Body of pancreas (tissue), 4 donors: Measurements from ENCODE around the gene GNAI2. TPM values are rescaled to one million over a fixed set of nuclear protein-coding genes. Genes with fewer than 3 reads are reported as not detected.
"Not testable (repeated sequence)": the region's sequence is repeated elsewhere in the genome, so short reads cannot be mapped to it uniquely, and the experiment has no call there.

Source experiments
- ATAC-seq: fragments of 150-250 bp; one replicate; pipeline ENCODE4 v1.9.1; 2016
- DNase-seq, 4 donors: peaks; one replicate each; pipeline ENCODE4 v3.0.0-alpha.2; 2019
- H3K27ac ChIP-seq, 4 donors: fragments of 200-600 bp; sonication (generic); 1 replicate in 3 of 4; 2 replicates in 1 of 4; pipeline versions ENCODE4 v1.5.1 to v1.6.1; 2016 to 2019; ENCODE audit warnings: mild to moderate bottlenecking in 1 of 4, mixed read lengths in 1 of 4, moderate library complexity in 1 of 4
- H3K27me3 ChIP-seq, 2 donors: fragments of 200-600 bp; sonication (generic); one replicate each; pipeline ENCODE4 v1.6.0; 2016; ENCODE audit warnings: mild to moderate bottlenecking in 1 of 2
- H3K36me3 ChIP-seq, 2 donors: fragments of 200-600 bp; sonication (generic); replicated peaks in 1 of 2; 2 replicates each; pipeline ENCODE4 v1.5.1; 2016; ENCODE audit warnings: low read depth in 2 of 2; ENCODE audit not compliant: insufficient read depth in 1 of 2
- H3K4me1 ChIP-seq: fragments of 200-600 bp; sonication (generic); one replicate; pipeline ENCODE4 v1.6.0; 2016
- H3K4me3 ChIP-seq, 2 donors: fragments of 200-600 bp; sonication (generic); 1 replicate in 1 of 2; 2 replicates in 1 of 2; pipeline ENCODE4 v1.5.1; 2016 to 2019
- H3K9me3 ChIP-seq, 3 donors: fragments of 200-600 bp; sonication (generic); 1 replicate in 2 of 3; 2 replicates in 1 of 3; pipeline ENCODE4 v1.5.1; 2016
- POLR2A ChIP-seq, 3 donors: fragments of 450-650 bp; IDR thresholded peaks; one replicate each; pipeline ENCODE4 v1.6.1; 2016; ENCODE audit warnings: antibody characterized with exemption in 3 of 3, mild to moderate bottlenecking in 2 of 3
- WGBS, 2 donors: methylation state at CpG; one replicate each; pipeline ENCODE4 v1.1.5; 2017; 5-methylcytosine and 5-hydroxymethylcytosine counted together
- intact Hi-C: fragments of 100-400 bp; cut with DNase I; formaldehyde crosslinking; loops from one replicate; pipeline ENCODE4 v1.15.1; 2023
- total RNA-seq, 2 donors: library from RNA; depleted of rRNA; stranded (reverse); fragments of >200 nt; gene quantifications; one replicate each; pipeline ENCODE4 v1.1.0, GENCODE V29; 2016
- TF ChIP-seq, protein P1 (sequence below), 7 experiments: fragments of 450-650 bp in 4 of 7; fragments of 200-600 bp in 3 of 7; sonication (generic) in 3 of 7; IDR thresholded peaks; one replicate each; pipeline ENCODE4 v1.5.1; 2016 to 2019; ENCODE audit warnings: antibody characterized with exemption in 7 of 7

GNAI2 gene
- total RNA-seq, 2 donors from 2014 or later, result 46.2 to 53.7 TPM

DNA sequence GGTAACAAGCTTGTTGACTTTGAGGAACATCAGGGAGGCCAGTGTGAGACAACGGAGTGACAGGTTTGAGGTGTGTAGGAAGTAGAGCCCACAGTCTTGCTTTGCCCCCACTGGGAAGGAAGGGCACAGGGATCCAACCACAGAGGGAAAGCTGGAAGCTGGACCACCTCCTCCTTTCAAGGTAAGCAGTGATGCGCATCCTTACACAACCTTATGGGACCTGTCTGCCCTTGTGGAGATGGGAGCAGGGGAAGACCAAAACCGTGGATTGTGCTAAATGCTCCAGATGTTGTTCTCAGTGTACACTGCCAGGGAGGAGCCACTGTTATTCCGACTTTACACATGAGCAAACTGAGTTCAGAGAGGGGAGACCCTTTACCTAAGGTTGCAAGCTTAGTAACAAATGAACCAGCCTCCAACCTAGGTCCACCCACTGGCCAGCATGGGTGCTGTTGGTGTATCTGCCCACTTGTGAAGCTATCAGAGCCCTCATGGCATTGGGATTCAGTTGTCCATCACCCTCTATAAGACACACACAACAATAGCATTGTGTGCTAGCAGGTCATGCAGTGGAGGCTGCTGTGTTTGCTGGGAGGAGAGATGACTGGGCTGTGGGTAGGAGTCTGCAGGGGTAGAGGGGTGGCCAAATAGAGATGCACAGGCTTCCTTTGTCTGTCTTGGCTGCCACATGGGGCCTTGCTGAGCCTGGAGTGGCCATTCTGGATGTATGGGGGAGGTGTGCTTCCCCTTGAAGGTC lies 42.3 kb downstream of the GNAI2 start:
- no peaks in the 10 kb centered on the region for H3K36me3 ChIP-seq
- WGBS, 2 donors, result 79 to 92% methylated on average over 2 to 4 of the region's 4 CpGs
- H3K9me3 ChIP-seq, result no peaks in the 10 kb centered on the region
- intact Hi-C loops, result loop anchor here (10.0 kb wide), 1 partner anchor 84 kb away; the partner anchor contains the start of gene GNAT1
- TF ChIP-seq, protein P1, sequence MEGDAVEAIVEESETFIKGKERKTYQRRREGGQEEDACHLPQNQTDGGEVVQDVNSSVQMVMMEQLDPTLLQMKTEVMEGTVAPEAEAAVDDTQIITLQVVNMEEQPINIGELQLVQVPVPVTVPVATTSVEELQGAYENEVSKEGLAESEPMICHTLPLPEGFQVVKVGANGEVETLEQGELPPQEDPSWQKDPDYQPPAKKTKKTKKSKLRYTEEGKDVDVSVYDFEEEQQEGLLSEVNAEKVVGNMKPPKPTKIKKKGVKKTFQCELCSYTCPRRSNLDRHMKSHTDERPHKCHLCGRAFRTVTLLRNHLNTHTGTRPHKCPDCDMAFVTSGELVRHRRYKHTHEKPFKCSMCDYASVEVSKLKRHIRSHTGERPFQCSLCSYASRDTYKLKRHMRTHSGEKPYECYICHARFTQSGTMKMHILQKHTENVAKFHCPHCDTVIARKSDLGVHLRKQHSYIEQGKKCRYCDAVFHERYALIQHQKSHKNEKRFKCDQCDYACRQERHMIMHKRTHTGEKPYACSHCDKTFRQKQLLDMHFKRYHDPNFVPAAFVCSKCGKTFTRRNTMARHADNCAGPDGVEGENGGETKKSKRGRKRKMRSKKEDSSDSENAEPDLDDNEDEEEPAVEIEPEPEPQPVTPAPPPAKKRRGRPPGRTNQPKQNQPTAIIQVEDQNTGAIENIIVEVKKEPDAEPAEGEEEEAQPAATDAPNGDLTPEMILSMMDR (IDR thresholded peaks at IDR 0.05), result no peak
- TF ChIP-seq POLR2A (IDR thresholded peaks at IDR 0.05), result no peak
- H3K4me1 ChIP-seq, result peaks cover 13% of the 10 kb centered on the region
- no peak for ATAC-seq
- DNase-seq, result no peak
- no peaks in the 10 kb centered on the region for H3K27me3 ChIP-seq
- H3K27ac ChIP-seq, result no peak overlapping the region
- no peak overlapping the region for H3K4me3 ChIP-seq

DNA sequence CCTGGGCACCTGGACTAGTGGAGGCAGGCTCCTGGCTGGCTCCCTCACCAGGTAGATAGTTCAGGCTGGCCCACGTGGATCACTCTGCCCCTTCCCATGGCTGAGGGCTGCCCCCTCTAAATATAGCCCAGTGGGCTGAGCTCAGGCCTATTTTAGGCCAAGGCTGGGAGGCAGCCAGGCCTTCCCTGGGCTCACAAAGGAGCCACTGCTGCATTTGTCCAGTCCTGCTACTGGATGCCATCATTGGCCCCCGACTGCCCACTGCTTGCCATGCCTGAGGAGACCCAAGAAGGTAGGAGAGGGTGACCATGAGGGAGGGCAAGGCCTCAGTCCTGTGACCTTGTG lies 42.8 kb downstream of the GNAI2 start, which contains the start of gene LSMEM2:
LSMEM2 (plus strand) TSS at position 208 of the 345 bp plus-strand sequence; CDS start at position 235, 27 bp downstream.
- H3K4me3 ChIP-seq, result no peak within 1 kb of the TSS
- 57% methylated on average over 2 of the region's 2 CpGs; no CpG with 5 or more reads in 1 of the 2 donors for WGBS, 2 donors
- no peak for TF ChIP-seq POLR2A (IDR thresholded peaks at IDR 0.05)
- TF ChIP-seq, protein P1 (IDR thresholded peaks at IDR 0.05), result no peak
- no peak for DNase-seq
- no peak for ATAC-seq
- H3K9me3 ChIP-seq, result no peaks in the 10 kb centered on the region
- H3K4me1 ChIP-seq, result peaks cover 7% of the 10 kb centered on the region
- no peaks in the 10 kb centered on the region for H3K27me3 ChIP-seq
- H3K36me3 ChIP-seq, result no peaks in the 10 kb centered on the region
- intact Hi-C loops, result loop anchor here (10.0 kb wide), 1 partner anchor 84 kb away; the partner anchor contains the start of gene GNAT1
- no peak within 1 kb of the TSS for H3K27ac ChIP-seq

DNA sequence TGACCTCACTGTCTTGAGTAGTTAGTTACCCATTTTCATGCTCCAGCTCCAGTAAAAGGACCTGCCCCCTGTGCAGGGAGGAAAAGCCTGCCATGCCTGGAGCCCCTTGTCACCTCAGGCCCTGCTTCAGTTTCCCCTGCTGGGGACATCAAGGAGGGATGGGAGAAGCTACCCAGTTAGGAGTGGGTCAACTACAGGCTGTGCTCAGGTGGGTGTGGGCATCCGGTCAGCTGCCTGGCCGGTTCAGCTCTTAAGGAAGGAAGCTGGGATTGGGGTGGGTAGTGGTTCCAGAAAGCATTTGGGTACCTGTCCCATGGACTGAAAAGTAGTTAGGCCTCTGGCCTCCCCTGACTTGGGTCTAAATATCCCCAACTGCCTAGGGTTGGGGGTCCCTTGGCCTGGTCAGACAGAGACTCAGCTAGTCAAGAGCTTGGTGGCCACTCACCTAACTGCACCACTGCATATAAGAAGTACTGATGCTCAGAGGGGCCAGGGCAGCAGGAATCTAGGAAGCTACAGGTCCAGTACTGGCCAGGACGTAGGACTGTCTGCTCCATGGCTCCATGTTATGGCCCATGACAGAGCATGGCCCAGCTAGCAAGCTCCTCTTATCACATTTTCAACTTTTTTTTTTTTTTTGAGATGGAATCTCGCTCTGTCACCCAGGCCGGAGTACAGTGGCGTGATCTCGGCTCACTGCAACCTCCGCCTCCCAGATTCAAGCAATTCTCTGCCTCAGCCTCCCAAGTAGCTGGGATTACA lies 43.4 kb downstream of the GNAI2 start:
- WGBS, 2 donors, result 85 to 93% methylated on average over 8 of the region's 8 CpGs
- Histone ChIP-seq H3K9me3 (no peaks in the 10 kb centered on the region), H3K4me1 (peaks cover 2% of the 10 kb centered on the region), H3K36me3 (no peaks in the 10 kb centered on the region), H3K4me3 (no peak overlapping the region), H3K27me3 (no peaks in the 10 kb centered on the region), H3K27ac (no peak overlapping the region)
- no peak for ATAC-seq
- TF ChIP-seq, protein P1 (IDR thresholded peaks at IDR 0.05), result no peak
- no peak for TF ChIP-seq POLR2A (IDR thresholded peaks at IDR 0.05)
- intact Hi-C loops, result loop anchor here (10.0 kb wide), 1 partner anchor 85 kb away; the partner anchor contains the start of gene GNAT1
- DNase-seq, result no peak

DNA sequence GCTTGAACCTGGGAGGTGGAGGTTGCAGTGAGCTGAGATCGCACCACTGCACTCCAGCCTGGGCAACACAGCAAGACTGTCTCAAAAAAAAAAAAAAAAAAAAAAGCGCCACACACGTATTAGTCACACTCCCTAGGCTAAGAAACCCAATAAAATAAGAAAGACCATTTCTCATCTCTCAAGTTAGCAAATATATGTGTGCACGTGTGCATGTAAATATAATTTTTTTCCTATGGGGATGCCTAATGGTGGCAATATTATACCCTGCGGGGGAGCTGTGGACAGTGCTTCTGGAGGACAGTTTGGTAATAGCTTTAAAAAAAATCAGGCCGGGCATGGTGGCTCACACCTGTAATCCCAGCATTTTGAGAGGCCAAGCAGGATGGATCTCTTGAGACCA lies 48.1 kb downstream of the GNAI2 start:
- H3K27me3 ChIP-seq, H3K4me1 ChIP-seq, H3K27ac ChIP-seq, intact Hi-C loops, H3K4me3 ChIP-seq, ATAC-seq, H3K9me3 ChIP-seq, DNase-seq: not testable (repeated sequence)
- WGBS, 2 donors, result 90 to 92% methylated on average over 6 of the region's 6 CpGs
- peaks cover 0 to 10% of the 10 kb centered on the region in 2 donors for H3K36me3 ChIP-seq
